GM12878 (cell line): Measurements from ENCODE around the gene PDZRN3. TPM values are rescaled to one million over a fixed set of nuclear protein-coding genes. Genes with fewer than 3 reads are reported as not detected.
A peak's percentile ranks its signal among the peaks of the same experiment; 100 is the strongest.

ENCODE experiments used
- ASH2L ChIP-seq: fragments of 300-600, 200-600 bp; sonication (generic); IDR thresholded peaks from 2 replicates; pipeline ENCODE4 v1.6.1; 2017; ENCODE audit warnings: low read depth, mild to moderate bottlenecking, borderline replicate concordance
- ATF3 ChIP-seq: IDR thresholded peaks from 2 replicates; pipeline ENCODE4 v1.6.1; 2011; ENCODE audit warnings: low read depth, mild to moderate bottlenecking, low read length, moderate library complexity, borderline replicate concordance; ENCODE audit errors: extremely low read depth
- BCL3 ChIP-seq: IDR thresholded peaks from 2 replicates; pipeline ENCODE4 v1.6.1; 2011; ENCODE audit warnings: borderline replicate concordance, low read depth, mild to moderate bottlenecking, moderate library complexity, low read length; ENCODE audit not compliant: insufficient read depth, poor library complexity, severe bottlenecking
- BCLAF1 ChIP-seq: fragments of 450-650 bp; IDR thresholded peaks from 2 replicates; pipeline ENCODE4 v1.6.1; 2017; ENCODE audit warnings: antibody characterized with exemption, mild to moderate bottlenecking, moderate library complexity
- BHLHE40 ChIP-seq, 2 experiments: fragments of 450-650 bp in 1 of 2; IDR thresholded peaks; 2 replicates each; pipeline ENCODE4 v1.6.1; 2011 to 2017; ENCODE audit warnings: low read depth in 2 of 2, borderline replicate concordance in 1 of 2, improper control_type of control experiment in 1 of 2, low read length in 1 of 2, mild to moderate bottlenecking in 1 of 2
- CREM ChIP-seq: IDR thresholded peaks from 2 replicates; pipeline ENCODE4 v1.6.1; 2014; ENCODE audit warnings: antibody characterized with exemption, low read depth
- FOXK2 ChIP-seq: fragments of 450-650 bp; IDR thresholded peaks from 2 replicates; pipeline ENCODE4 v1.6.1; 2017; ENCODE audit warnings: mild to moderate bottlenecking, moderate library complexity
- HDGF ChIP-seq: fragments of 450-650 bp; IDR thresholded peaks from 2 replicates; pipeline ENCODE4 v1.6.1; 2016; ENCODE audit warnings: antibody characterized with exemption
- IRF4 ChIP-seq: IDR thresholded peaks from 2 replicates; pipeline ENCODE4 v1.6.1; 2011; ENCODE audit warnings: low read depth, low read length
- MTA2 ChIP-seq: fragments of 450-650 bp; IDR thresholded peaks from 2 replicates; pipeline ENCODE4 v1.6.1; 2016; ENCODE audit warnings: low read depth, mild to moderate bottlenecking, moderate library complexity
- NFXL1 ChIP-seq: fragments of 450-650 bp; IDR thresholded peaks from 2 replicates; pipeline ENCODE4 v1.6.1; 2017; ENCODE audit warnings: antibody characterized with exemption, mild to moderate bottlenecking, borderline replicate concordance
- NFYB ChIP-seq: IDR thresholded peaks from 2 replicates; pipeline ENCODE4 v1.6.1; 2011; ENCODE audit warnings: low read depth, mild to moderate bottlenecking, low read length, improper control_type of control experiment, moderate library complexity; ENCODE audit not compliant: insufficient read depth
- POLR2AphosphoS5 ChIP-seq: IDR thresholded peaks from 2 replicates; pipeline ENCODE4 v1.6.1; 2011; ENCODE audit warnings: mild to moderate bottlenecking, low read length, inconsistent platforms
- REST ChIP-seq: IDR thresholded peaks from 2 replicates; pipeline ENCODE4 v1.6.1; 2012; ENCODE audit warnings: mild to moderate bottlenecking, low read depth, low read length
- RUNX3 ChIP-seq: IDR thresholded peaks from 2 replicates; pipeline ENCODE4 v1.6.1; 2012; ENCODE audit warnings: low read length, inconsistent platforms
- SREBF1 ChIP-seq: IDR thresholded peaks from 2 replicates; pipeline ENCODE4 v1.6.1; 2012; ENCODE audit warnings: mild to moderate bottlenecking, low read length
- STAT3 ChIP-seq: IDR thresholded peaks from 2 replicates; pipeline ENCODE4 v1.6.1; 2011; ENCODE audit warnings: low read depth, low read length, improper control_type of control experiment
- TCF12 ChIP-seq: IDR thresholded peaks from 2 replicates; pipeline ENCODE4 v1.6.1; 2011; ENCODE audit warnings: low read depth, mild to moderate bottlenecking, low read length
- WRNIP1 ChIP-seq: IDR thresholded peaks from 2 replicates; pipeline ENCODE4 v1.6.1; 2011; ENCODE audit warnings: low read depth, low read length, improper control_type of control experiment, borderline replicate concordance
- ZBTB33 ChIP-seq: fragments of 450-650 bp; IDR thresholded peaks from 2 replicates; pipeline ENCODE4 v1.6.1; 2017; ENCODE audit warnings: mild to moderate bottlenecking
- ZNF217 ChIP-seq: fragments of 450-650 bp; IDR thresholded peaks from 2 replicates; pipeline ENCODE4 v1.6.1; 2017; ENCODE audit warnings: antibody characterized with exemption, mild to moderate bottlenecking
- ZZZ3 ChIP-seq: IDR thresholded peaks from 2 replicates; pipeline ENCODE4 v1.6.1; 2011; ENCODE audit warnings: low read depth; ENCODE audit not compliant: control insufficient read depth, insufficient read length
- polyA plus RNA-seq, 11 experiments: library from polyadenylated mRNA; depleted of rRNA in 4 of 11; unstranded in 6 of 11; stranded (reverse) in 5 of 11; fragments of >200 nt; fragmentation: Nextera tagmentation in 4 of 11; fragmentation: Illumina TruSeq in 1 of 11; extraction: Ambion mirVana in 4 of 11; extraction: Trizol in 1 of 11; gene quantifications; 1 replicate in 1 of 11; 2 replicates in 10 of 11; pipeline versions ENCODE4 v1.2.1 to v1.2.3, GENCODE V29; 2011 to 2016; ENCODE audit warnings: inconsistent platforms in 2 of 11, missing spikeins in 2 of 11, low read depth in 1 of 11
- total RNA-seq, 4 experiments: library from RNA; depleted of rRNA in 3 of 4; stranded (reverse); fragments of >200 nt in 3 of 4; fragmentation: Illumina TruSeq in 1 of 4; extraction: Trizol in 1 of 4; gene quantifications; 2 replicates each; pipeline versions ENCODE4 v1.2.1 to v1.2.3, GENCODE V29; 2013 to 2021

PDZRN3 gene
- total and polyA plus RNA-seq, 10 of the 15 experiments (the other 5 are each of a cell fraction or from before 2014, with no cell fraction given): 0.07 to 0.37 (median 0.12) TPM; not detected in 6

DNA sequence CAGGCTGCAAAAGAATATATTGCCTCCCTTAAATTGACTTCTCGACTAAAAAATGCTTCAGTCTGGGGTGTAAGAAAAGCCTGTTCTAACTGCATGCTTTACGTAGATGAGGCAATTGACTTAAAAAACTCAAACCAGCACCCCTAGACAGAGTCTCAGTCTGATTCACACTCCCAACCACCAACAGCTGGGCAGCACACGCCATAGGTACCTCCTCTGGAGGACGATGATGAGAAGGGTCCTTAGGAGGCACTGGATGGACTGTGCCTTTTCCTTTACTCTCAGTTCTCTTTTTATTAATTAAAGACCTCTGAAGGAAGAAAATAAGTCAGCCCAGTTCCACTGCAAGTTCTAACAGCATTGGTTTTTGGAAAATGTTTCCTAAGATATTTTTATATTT, 175.0 kb downstream of the PDZRN3 start (continued):
- no peak for TF ChIP-seq REST
- peak; percentile 84 for TF ChIP-seq CREM
- TF ChIP-seq ATF3: no peak
- no peak for TF ChIP-seq ASH2L
- no peak for TF ChIP-seq STAT3
- TF ChIP-seq ZZZ3: no peak
- no peak for TF ChIP-seq WRNIP1
- TF ChIP-seq BCL3: peak; percentile 44
- peak; percentile 47 to 66; a peak in 2 of 4 replicates for TF ChIP-seq BHLHE40 (IDR thresholded peaks at IDR 0.05; ENCODE audit: borderline replicate concordance in 1 of 2, low read depth in 2 of 2, low read length in 1 of 2)
- TF ChIP-seq HDGF: no peak
- no peak for TF ChIP-seq BCLAF1
- peak; percentile 97 for TF ChIP-seq TCF12
- no peak for TF ChIP-seq ZNF217
- TF ChIP-seq NFXL1: no peak
- TF ChIP-seq ZBTB33: no peak
- no peak for TF ChIP-seq POLR2AphosphoS5
- TF ChIP-seq NFYB: no peak
- no peak for TF ChIP-seq SREBF1
- TF ChIP-seq FOXK2: no peak
- peak; percentile 69 for TF ChIP-seq MTA2
- peak; percentile 92 for TF ChIP-seq RUNX3
- TF ChIP-seq IRF4: peak; percentile 77
